Measurements from ENCODE around the gene OR2A14. TPM values are rescaled to one million over a fixed set of nuclear protein-coding genes. Genes with fewer than 3 reads are reported as not detected.
"Not testable (repeated sequence)": the region's sequence is repeated elsewhere in the genome, so short reads cannot be mapped to it uniquely, and the experiment has no call there.

Gene OR2A14
- total RNA-seq, 4 donors from 2014 or later: not detected

DNA sequence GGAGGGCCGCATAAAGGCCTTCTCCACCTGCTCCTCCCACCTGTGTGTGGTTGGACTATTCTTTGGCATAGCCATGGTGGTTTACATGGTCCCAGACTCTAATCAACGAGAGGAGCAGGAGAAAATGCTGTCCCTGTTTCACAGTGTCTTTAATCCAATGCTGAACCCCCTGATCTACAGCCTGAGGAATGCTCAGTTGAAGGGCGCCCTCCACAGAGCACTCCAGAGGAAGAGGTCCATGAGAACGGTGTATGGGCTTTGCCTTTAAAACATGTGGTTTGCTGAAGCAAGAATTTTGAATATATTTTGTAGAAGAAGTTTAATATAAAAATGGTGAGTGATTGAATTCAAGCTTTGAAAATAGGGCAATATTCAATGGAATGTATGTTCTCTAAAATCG is 12.7 kb upstream of the OR2A14 start:
- 58 to 79% methylated on average over 4 of the region's 5 CpGs for WGBS, 2 donors (ENCODE audit: low coverage in 1 of 2)
- no peak for ATAC-seq

DNA sequence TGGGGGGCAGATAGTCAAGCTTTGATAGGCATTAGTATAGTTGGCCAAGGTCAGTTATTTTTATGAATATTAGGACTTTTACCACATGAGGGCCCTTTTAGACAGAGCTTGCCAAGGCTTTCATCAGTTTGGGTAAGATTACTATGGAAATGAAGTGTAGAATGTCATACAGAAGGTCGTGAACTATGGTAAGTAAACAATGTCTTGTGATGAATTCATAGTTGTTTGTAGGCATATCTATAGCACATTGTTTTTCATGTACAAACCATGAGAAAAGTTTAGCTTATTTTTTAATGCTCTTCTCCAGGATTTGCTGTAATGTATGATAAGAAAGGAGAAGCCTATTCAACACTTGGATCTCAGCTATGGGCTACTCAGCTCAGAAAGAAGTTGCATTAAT is 9.3 kb upstream of the OR2A14 start:
- H3K4me3 ChIP-seq: no peak overlapping the region
- H3K27ac ChIP-seq: no peak overlapping the region
- no peak for ATAC-seq
- no peaks in the 10 kb centered on the region for H3K9me3 ChIP-seq
- H3K36me3 ChIP-seq: no peaks in the 10 kb centered on the region
- H3K4me1 ChIP-seq: no peaks in the 10 kb centered on the region
- TF ChIP-seq EP300 (IDR thresholded peaks at IDR 0.05): no peak
- TF ChIP-seq, protein P1, sequence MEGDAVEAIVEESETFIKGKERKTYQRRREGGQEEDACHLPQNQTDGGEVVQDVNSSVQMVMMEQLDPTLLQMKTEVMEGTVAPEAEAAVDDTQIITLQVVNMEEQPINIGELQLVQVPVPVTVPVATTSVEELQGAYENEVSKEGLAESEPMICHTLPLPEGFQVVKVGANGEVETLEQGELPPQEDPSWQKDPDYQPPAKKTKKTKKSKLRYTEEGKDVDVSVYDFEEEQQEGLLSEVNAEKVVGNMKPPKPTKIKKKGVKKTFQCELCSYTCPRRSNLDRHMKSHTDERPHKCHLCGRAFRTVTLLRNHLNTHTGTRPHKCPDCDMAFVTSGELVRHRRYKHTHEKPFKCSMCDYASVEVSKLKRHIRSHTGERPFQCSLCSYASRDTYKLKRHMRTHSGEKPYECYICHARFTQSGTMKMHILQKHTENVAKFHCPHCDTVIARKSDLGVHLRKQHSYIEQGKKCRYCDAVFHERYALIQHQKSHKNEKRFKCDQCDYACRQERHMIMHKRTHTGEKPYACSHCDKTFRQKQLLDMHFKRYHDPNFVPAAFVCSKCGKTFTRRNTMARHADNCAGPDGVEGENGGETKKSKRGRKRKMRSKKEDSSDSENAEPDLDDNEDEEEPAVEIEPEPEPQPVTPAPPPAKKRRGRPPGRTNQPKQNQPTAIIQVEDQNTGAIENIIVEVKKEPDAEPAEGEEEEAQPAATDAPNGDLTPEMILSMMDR (IDR thresholded peaks at IDR 0.05): no peak
- no peak for TF ChIP-seq POLR2A (IDR thresholded peaks at IDR 0.05)
- TF ChIP-seq POLR2AphosphoS5 (IDR thresholded peaks at IDR 0.05): no peak
- 37 to 40% methylated on average over 1 of the region's 1 CpG for WGBS, 2 donors (ENCODE audit: low coverage in 1 of 2)
- H3K27me3 ChIP-seq: no peaks in the 10 kb centered on the region

More for the DNA sequence above, 12.7 kb upstream of the OR2A14 start:
- H3K27ac ChIP-seq: no peak overlapping the region
- no peaks in the 10 kb centered on the region for H3K9me3 ChIP-seq
- H3K4me1 ChIP-seq: no peaks in the 10 kb centered on the region
- no peak overlapping the region for H3K4me3 ChIP-seq
- no peaks in the 10 kb centered on the region for H3K27me3 ChIP-seq
- TF ChIP-seq POLR2AphosphoS5 (IDR thresholded peaks at IDR 0.05) (no peak), EP300 (IDR thresholded peaks at IDR 0.05) (no peak), POLR2A (IDR thresholded peaks at IDR 0.05) (no peak)
- TF ChIP-seq, protein P1 (IDR thresholded peaks at IDR 0.05): no peak
- H3K36me3 ChIP-seq: no peaks in the 10 kb centered on the region

DNA sequence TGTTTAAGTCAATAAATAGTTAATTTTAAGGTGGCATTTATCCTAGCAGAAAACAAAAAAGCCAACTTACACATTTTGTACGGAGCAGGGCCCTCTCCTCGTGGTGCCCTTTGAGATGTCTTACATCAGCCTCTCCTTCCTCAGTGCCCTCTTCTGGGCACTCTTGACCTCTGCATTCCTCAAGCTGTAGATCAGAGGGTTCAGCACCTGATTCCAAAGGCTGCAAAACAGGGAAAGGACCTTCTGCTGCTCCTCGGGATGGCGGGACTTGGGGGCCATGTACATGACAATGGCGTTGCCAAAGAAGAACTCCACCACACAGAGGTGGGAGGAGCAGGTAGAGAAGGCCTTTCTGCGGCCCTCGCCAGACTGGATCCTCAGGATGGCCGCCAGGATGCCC is 4.6 kb upstream of the OR2A14 start:
- Histone ChIP-seq H3K4me3 (no peak overlapping the region), H3K9me3 (no peaks in the 10 kb centered on the region), H3K27me3 (no peaks in the 10 kb centered on the region), H3K27ac (no peak overlapping the region), H3K4me1 (no peaks in the 10 kb centered on the region), H3K36me3 (no peaks in the 10 kb centered on the region)
- no peak for ATAC-seq
- TF ChIP-seq, protein P1 (IDR thresholded peaks at IDR 0.05): no peak
- TF ChIP-seq POLR2A (IDR thresholded peaks at IDR 0.05) (no peak), POLR2AphosphoS5 (IDR thresholded peaks at IDR 0.05) (no peak), EP300 (IDR thresholded peaks at IDR 0.05) (no peak)
- WGBS, 2 donors (ENCODE audit: low coverage in 1 of 2): 45 to 58% methylated on average over 2 of the region's 8 CpGs

DNA sequence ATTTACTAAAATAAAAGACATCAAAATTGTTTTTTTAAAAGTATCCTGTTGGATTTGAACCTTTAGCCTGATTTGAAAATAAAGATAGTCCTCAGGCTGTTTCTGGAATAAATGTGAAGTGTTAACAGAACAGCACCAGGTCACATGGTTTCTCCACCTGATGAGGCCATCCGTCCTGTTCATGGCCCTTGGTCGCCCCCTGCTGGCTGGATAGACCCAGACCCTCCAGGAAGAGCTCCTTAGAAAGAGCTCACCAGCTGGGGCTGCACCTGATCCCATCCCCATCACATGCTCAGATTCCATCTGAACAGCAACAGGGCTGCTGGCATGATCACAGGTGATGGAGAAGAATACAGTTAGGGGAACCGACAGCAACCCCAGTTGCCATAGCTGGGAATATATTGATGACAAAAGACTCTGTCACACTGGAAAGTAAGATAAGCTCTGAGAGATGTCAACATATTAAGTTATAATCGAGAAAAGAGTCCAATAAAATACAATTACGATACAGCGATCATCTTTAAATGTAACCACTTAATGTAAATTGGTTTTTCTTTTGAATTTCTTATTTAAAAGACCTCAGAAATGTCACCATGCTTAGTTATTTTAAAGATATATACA is 4.8 kb downstream of the OR2A14 start:
- H3K4me1 ChIP-seq: no peaks in the 10 kb centered on the region
- WGBS, 2 donors (ENCODE audit: low coverage in 1 of 2): 63 to 66% methylated on average over 4 of the region's 6 CpGs
- H3K36me3 ChIP-seq: no peaks in the 10 kb centered on the region
- no peaks in the 10 kb centered on the region for H3K27me3 ChIP-seq
- peak; percentile 85 for ATAC-seq
- H3K27ac ChIP-seq: no peak overlapping the region
- TF ChIP-seq EP300 (IDR thresholded peaks at IDR 0.05) (no peak), POLR2AphosphoS5 (IDR thresholded peaks at IDR 0.05) (no peak)
- TF ChIP-seq, protein P1 (IDR thresholded peaks at IDR 0.05): peak; percentile 30 to 79 (median 68)
- no peaks in the 10 kb centered on the region for H3K9me3 ChIP-seq
- H3K4me3 ChIP-seq: no peak overlapping the region

DNA sequence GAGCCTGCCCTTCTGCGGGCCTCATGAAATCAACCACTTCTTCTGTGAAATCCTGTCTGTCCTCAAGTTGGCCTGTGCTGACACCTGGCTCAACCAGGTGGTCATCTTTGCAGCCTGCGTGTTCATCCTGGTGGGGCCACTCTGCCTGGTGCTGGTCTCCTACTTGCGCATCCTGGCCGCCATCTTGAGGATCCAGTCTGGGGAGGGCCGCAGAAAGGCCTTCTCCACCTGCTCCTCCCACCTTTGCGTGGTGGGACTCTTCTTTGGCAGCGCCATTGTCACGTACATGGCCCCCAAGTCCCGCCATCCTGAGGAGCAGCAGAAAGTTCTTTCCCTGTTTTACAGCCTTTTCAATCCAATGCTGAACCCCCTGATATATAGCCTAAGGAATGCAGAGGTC is 6.6 kb downstream of the OR2A14 start:
- not testable (repeated sequence) for H3K27ac ChIP-seq, H3K4me1 ChIP-seq, H3K9me3 ChIP-seq, ATAC-seq, H3K4me3 ChIP-seq, H3K36me3 ChIP-seq, H3K27me3 ChIP-seq
- 88 to 100% methylated on average over 2 to 3 of the region's 9 CpGs for WGBS, 2 donors (ENCODE audit: low coverage in 1 of 2)

Measured in gastroesophageal sphincter (tissue), 4 donors.